Measurements from ENCODE around the gene GABRB1.

The GABRB1 gene

GRCh38 chr4:47471064-47471463 lies 439.7 kb downstream of the GABRB1 start:
- TF ChIP-seq, protein P1, sequence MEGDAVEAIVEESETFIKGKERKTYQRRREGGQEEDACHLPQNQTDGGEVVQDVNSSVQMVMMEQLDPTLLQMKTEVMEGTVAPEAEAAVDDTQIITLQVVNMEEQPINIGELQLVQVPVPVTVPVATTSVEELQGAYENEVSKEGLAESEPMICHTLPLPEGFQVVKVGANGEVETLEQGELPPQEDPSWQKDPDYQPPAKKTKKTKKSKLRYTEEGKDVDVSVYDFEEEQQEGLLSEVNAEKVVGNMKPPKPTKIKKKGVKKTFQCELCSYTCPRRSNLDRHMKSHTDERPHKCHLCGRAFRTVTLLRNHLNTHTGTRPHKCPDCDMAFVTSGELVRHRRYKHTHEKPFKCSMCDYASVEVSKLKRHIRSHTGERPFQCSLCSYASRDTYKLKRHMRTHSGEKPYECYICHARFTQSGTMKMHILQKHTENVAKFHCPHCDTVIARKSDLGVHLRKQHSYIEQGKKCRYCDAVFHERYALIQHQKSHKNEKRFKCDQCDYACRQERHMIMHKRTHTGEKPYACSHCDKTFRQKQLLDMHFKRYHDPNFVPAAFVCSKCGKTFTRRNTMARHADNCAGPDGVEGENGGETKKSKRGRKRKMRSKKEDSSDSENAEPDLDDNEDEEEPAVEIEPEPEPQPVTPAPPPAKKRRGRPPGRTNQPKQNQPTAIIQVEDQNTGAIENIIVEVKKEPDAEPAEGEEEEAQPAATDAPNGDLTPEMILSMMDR (IDR thresholded peaks at IDR 0.05): no peak
- Histone ChIP-seq H3K36me3 (no peaks in the 10 kb centered on the region), H3K27ac (no peak overlapping the region), H3K27me3 (no peaks in the 10 kb centered on the region), H3K4me1 (ENCODE audit: control insufficient read depth in 1 of 2, insufficient read depth in 1 of 2, low read depth in 1 of 2, low read length in 1 of 2) (peaks cover 6 to 8% of the 10 kb centered on the region in 2 experiments), H3K4me3 (ENCODE audit: low read depth in 1 of 2, low read length in 1 of 2) (no peak overlapping the region), H3K9me3 (no peaks in the 10 kb centered on the region)

DNA sequence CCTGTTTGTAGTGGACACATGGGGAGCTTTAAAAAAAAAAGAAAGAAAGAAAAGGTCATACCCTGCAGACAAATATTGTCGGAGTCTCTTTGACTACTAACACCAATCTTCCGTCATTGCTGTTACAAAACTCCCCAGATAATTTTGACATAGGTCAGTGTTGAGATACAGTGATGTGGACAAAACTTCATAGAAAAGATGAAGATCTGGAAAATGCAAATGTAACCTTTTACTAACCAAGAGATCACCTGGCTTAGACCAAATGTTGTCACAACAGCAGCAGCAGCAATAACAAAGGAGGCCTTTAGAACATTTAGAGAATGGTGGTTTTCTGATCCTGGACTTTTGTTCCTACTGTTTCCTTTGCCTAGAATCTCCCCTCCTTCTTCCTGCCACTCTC lies 440.2 kb downstream of the GABRB1 start:
- Histone ChIP-seq H3K36me3 (no peaks in the 10 kb centered on the region), H3K4me3 (ENCODE audit: low read depth in 1 of 2, low read length in 1 of 2) (no peak overlapping the region), H3K27me3 (no peaks in the 10 kb centered on the region), H3K9me3 (no peaks in the 10 kb centered on the region), H3K4me1 (ENCODE audit: control insufficient read depth in 1 of 2, insufficient read depth in 1 of 2, low read depth in 1 of 2, low read length in 1 of 2) (peaks cover 6 to 8% of the 10 kb centered on the region in 2 experiments), H3K27ac (no peak overlapping the region)
- TF ChIP-seq, protein P1 (IDR thresholded peaks at IDR 0.05): no peak

GRCh38 chr4:47473141-47473750 lies 441.9 kb downstream of the GABRB1 start:
- Histone ChIP-seq H3K9me3 (no peaks in the 10 kb centered on the region), H3K36me3 (no peaks in the 10 kb centered on the region), H3K27me3 (no peaks in the 10 kb centered on the region), H3K4me3 (ENCODE audit: low read depth in 1 of 2, low read length in 1 of 2) (no peak overlapping the region), H3K4me1 (ENCODE audit: control insufficient read depth in 1 of 2, insufficient read depth in 1 of 2, low read depth in 1 of 2, low read length in 1 of 2) (peaks cover 6 to 8% of the 10 kb centered on the region in 2 experiments), H3K27ac (no peak overlapping the region)
- TF ChIP-seq, protein P1 (IDR thresholded peaks at IDR 0.05): no peak

DNA sequence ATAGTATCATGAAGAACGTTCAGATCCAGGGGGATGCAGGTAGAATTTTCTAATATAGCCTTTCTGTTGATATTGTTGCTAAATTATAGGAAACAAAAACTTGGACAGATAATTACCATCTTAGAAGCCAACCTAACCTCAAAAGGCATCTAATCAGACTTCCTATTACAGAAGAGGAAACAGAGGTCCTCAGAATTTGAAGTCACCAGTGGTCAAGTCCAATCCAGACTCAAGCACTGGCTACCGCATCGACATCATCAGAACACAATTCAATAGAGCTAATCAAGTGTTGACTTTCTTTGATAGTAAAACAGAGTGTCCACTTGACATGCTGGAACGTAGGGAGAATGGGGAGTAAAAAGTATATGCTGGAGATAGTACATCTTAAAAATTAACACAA lies 443.4 kb downstream of the GABRB1 start:
- H3K36me3 ChIP-seq: no peaks in the 10 kb centered on the region
- no peak overlapping the region for H3K27ac ChIP-seq
- TF ChIP-seq, protein P1 (IDR thresholded peaks at IDR 0.05): no peak
- H3K4me3 ChIP-seq (ENCODE audit: low read depth in 1 of 2, low read length in 1 of 2): no peak overlapping the region
- no peaks in the 10 kb centered on the region for H3K9me3 ChIP-seq
- peaks cover 6 to 8% of the 10 kb centered on the region in 2 experiments for H3K4me1 ChIP-seq (ENCODE audit: control insufficient read depth in 1 of 2, insufficient read depth in 1 of 2, low read depth in 1 of 2, low read length in 1 of 2)
- H3K27me3 ChIP-seq: no peaks in the 10 kb centered on the region

- no peak overlapping the region for H3K4me3 ChIP-seq (ENCODE audit: low read depth in 1 of 2, low read length in 1 of 2)
- TF ChIP-seq, protein P1 (IDR thresholded peaks at IDR 0.05): no peak
- peaks cover 6 to 8% of the 10 kb centered on the region in 2 experiments for H3K4me1 ChIP-seq (ENCODE audit: control insufficient read depth in 1 of 2, insufficient read depth in 1 of 2, low read depth in 1 of 2, low read length in 1 of 2)
- H3K36me3 ChIP-seq: no peaks in the 10 kb centered on the region
- no peaks in the 10 kb centered on the region for H3K27me3 ChIP-seq
- H3K9me3 ChIP-seq: no peaks in the 10 kb centered on the region
- H3K27ac ChIP-seq: no peak overlapping the region
Observed at GRCh38 chr4:47475411-47475810, 444.0 kb downstream of the GABRB1 start.

Measured in neutrophil (primary cell).